Left kidney (tissue), 8 donors: ENCODE data around the gene ISCA1. TPM values are rescaled to one million over a fixed set of nuclear protein-coding genes. Genes with fewer than 3 reads are reported as not detected.
A peak's percentile ranks its signal among the peaks of the same experiment; 100 is the strongest.
"Not testable (repeated sequence)": the region's sequence is repeated elsewhere in the genome, so short reads cannot be mapped to it uniquely, and the experiment has no call there.

Source experiments
- DNase-seq: peaks from one replicate; pipeline ENCODE4 v3.0.0-alpha.2; 2013
- long read RNA-seq, 8 donors: transcript quantifications; one replicate each; lab custom pipeline, GENCODE V29; 2026
- polyA plus RNA-seq: library from polyadenylated mRNA; unstranded; fragments of 120-200 nt; gene quantifications from one replicate; pipeline ENCODE4 v1.2.1, GENCODE V29; 2013; ENCODE audit not compliant: insufficient read length

The ISCA1 gene
- polyA plus RNA-seq = 61.3 TPM
- long read RNA-seq, donor 1, transcript ISCA1-203 (4 exons, 1,958 nt) = major isoform, 14 of 15 reads
- long read RNA-seq, donor 1, partial matches to known transcripts = 0 of 15 reads
- long read RNA-seq, donor 1, other reads (novel, unspliced or antisense) = 0 of 15 reads
- long read RNA-seq, donor 2, transcript ISCA1-203 (4 exons, 1,958 nt) = major isoform, 18 of 20 reads
- long read RNA-seq, donor 2, partial matches to known transcripts = 0 of 20 reads
- long read RNA-seq, donor 2, other reads (novel, unspliced or antisense) = 0 of 20 reads
- long read RNA-seq, donor 3, transcript ISCA1-203 (4 exons, 1,958 nt) = major isoform, 13 of 13 reads
- long read RNA-seq, donor 3, partial matches to known transcripts = 0 of 13 reads
- long read RNA-seq, donor 3, other reads (novel, unspliced or antisense) = 0 of 13 reads
- long read RNA-seq, donor 4, partial matches to known transcripts = 0 of 3 reads
- long read RNA-seq, donor 4, other reads (novel, unspliced or antisense) = 0 of 3 reads
- long read RNA-seq, donor 5, transcript ISCA1-203 (4 exons, 1,958 nt) = major isoform, 34 of 36 reads
- long read RNA-seq, donor 5, partial matches to known transcripts = 0 of 36 reads
- long read RNA-seq, donor 5, other reads (novel, unspliced or antisense) = 0 of 36 reads
- long read RNA-seq, donor 6, transcript ISCA1-203 (4 exons, 1,958 nt) = major isoform, 15 of 16 reads
- long read RNA-seq, donor 6, partial matches to known transcripts = 0 of 16 reads
- long read RNA-seq, donor 6, other reads (novel, unspliced or antisense) = 0 of 16 reads
- long read RNA-seq, donor 7, transcript ISCA1-203 (4 exons, 1,958 nt) = major isoform, 19 of 21 reads
- long read RNA-seq, donor 7, partial matches to known transcripts = 0 of 21 reads
- long read RNA-seq, donor 7, other reads (novel, unspliced or antisense) = 0 of 21 reads
- long read RNA-seq, donor 8, transcript ISCA1-203 (4 exons, 1,958 nt) = major isoform, 5 of 5 reads
- long read RNA-seq, donor 8, partial matches to known transcripts = 0 of 5 reads
- long read RNA-seq, donor 8, other reads (novel, unspliced or antisense) = 0 of 5 reads

- peak; percentile 97 for DNase-seq
Measured at GRCh38 chr9:86282077-86282978, at the start of gene ISCA1. Gene ISCA1 (minus strand): TSS chr9:86282538. CDS start chr9:86282458, 80 bp downstream.

- DNase-seq = no peak
Measured at GRCh38 chr9:86330186-86330585, 47.8 kb upstream of the ISCA1 start.

- no peak for DNase-seq
Measured at GRCh38 chr9:86329649-86330048, 47.3 kb upstream of the ISCA1 start.

- DNase-seq = no peak
Measured at GRCh38 chr9:86328156-86328555, 45.8 kb upstream of the ISCA1 start.

- DNase-seq = no peak
Measured at GRCh38 chr9:86326536-86326935, 44.2 kb upstream of the ISCA1 start.

GRCh38 chr9:86324901-86325300, 42.6 kb upstream of the ISCA1 start:
- DNase-seq = no peak

- DNase-seq = no peak
Measured at GRCh38 chr9:86324308-86324707, 42.0 kb upstream of the ISCA1 start.

GRCh38 chr9:86322973-86323644, 40.8 kb upstream of the ISCA1 start:
- DNase-seq = no peak

- DNase-seq = no peak
Measured at GRCh38 chr9:86321373-86321772, 39.0 kb upstream of the ISCA1 start.

- no peak for DNase-seq
Measured at GRCh38 chr9:86318187-86318586, 35.8 kb upstream of the ISCA1 start.

GRCh38 chr9:86315078-86315477, 32.7 kb upstream of the ISCA1 start:
- DNase-seq = no peak

- DNase-seq = not testable (repeated sequence)
Measured at GRCh38 chr9:86312959-86313358, 30.6 kb upstream of the ISCA1 start.

- DNase-seq = no peak
Measured at GRCh38 chr9:86308687-86309086, 26.3 kb upstream of the ISCA1 start.

- DNase-seq = no peak
Measured at GRCh38 chr9:86304236-86304730, 21.9 kb upstream of the ISCA1 start.

GRCh38 chr9:86303316-86303975, 21.1 kb upstream of the ISCA1 start:
- no peak for DNase-seq

- no peak for DNase-seq
Measured at GRCh38 chr9:86301686-86302085, 19.3 kb upstream of the ISCA1 start.

GRCh38 chr9:86300701-86301100, 18.4 kb upstream of the ISCA1 start:
- no peak for DNase-seq

GRCh38 chr9:86298873-86299272, 16.5 kb upstream of the ISCA1 start:
- no peak for DNase-seq

GRCh38 chr9:86290341-86290740, 8.0 kb upstream of the ISCA1 start:
- not testable (repeated sequence) for DNase-seq

GRCh38 chr9:86288499-86289198, 6.3 kb upstream of the ISCA1 start:
- DNase-seq = no peak
